ENCODE measurements around the gene PKDCC.

The PKDCC gene

GRCh38 chr2:42036940-42037339, 10.9 kb upstream of the PKDCC start:
- DNase-seq (ENCODE audit: insufficient read length, low spot score) (no peak), FAIRE-seq (no peak)
- TF ChIP-seq SPI1 (IDR thresholded peaks at IDR 0.05; ENCODE audit: low read depth, low read length) (no peak), POU2F2 (IDR thresholded peaks at IDR 0.05; ENCODE audit: low read depth, low read length) (no peak), POLR2AphosphoS5 (IDR thresholded peaks at IDR 0.05; ENCODE audit: low read depth, low read length) (no peak), TAF1 (IDR thresholded peaks at IDR 0.05; ENCODE audit: low read depth, low read length) (no peak), PAX5 (IDR thresholded peaks at IDR 0.05; ENCODE audit: insufficient read depth, low read length, severe bottlenecking) (no peak), POLR2A (IDR thresholded peaks at IDR 0.05; ENCODE audit: low read depth, low read length) (no peak)

DNA sequence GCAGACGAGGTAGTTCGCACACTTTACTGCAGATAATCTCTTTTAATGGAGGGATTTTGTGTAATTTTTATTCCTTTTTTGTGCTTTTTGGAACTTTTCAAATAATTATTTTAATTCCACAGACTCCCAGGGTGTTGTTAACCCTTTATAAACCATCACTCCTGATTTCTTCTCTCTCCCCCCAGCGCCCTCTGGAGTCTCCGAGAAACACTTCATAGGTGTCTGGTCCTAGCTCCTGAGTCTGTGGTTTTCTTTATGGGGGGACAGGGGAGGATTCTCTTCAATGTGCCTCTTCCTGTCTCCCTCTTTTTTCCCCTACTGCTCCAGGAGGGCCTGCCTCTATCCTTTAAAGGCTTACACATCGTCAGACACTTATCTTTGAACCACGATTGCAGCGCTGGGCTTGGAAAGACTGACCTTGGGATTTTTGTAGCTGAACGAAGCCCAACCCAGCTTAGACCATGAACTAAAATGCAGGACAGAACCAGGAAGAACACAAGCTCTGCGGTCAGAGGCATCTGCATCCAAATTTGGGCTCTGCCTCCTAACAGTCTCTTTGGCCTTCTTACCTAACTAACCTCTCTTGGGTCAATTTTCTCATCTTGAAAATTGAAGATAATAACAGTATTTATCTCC, 7.1 kb upstream of the PKDCC start:
- TF ChIP-seq POLR2AphosphoS5 (IDR thresholded peaks at IDR 0.05; ENCODE audit: low read depth, low read length) (no peak), TAF1 (IDR thresholded peaks at IDR 0.05; ENCODE audit: low read depth, low read length) (no peak), PAX5 (IDR thresholded peaks at IDR 0.05; ENCODE audit: insufficient read depth, low read length, severe bottlenecking) (no peak), SPI1 (IDR thresholded peaks at IDR 0.05; ENCODE audit: low read depth, low read length) (no peak), POU2F2 (IDR thresholded peaks at IDR 0.05; ENCODE audit: low read depth, low read length) (no peak), POLR2A (IDR thresholded peaks at IDR 0.05; ENCODE audit: low read depth, low read length) (no peak)
- DNase-seq (ENCODE audit: insufficient read length, low spot score) (no peak), FAIRE-seq (no peak)

GRCh38 chr2:42041377-42042127, 6.3 kb upstream of the PKDCC start:
- no peak for FAIRE-seq
- no peak for TF ChIP-seq POU2F2 (IDR thresholded peaks at IDR 0.05; ENCODE audit: low read depth, low read length)
- TF ChIP-seq TAF1 (IDR thresholded peaks at IDR 0.05; ENCODE audit: low read depth, low read length), result no peak
- no peak for TF ChIP-seq POLR2A (IDR thresholded peaks at IDR 0.05; ENCODE audit: low read depth, low read length)
- no peak for TF ChIP-seq SPI1 (IDR thresholded peaks at IDR 0.05; ENCODE audit: low read depth, low read length)
- no peak for TF ChIP-seq POLR2AphosphoS5 (IDR thresholded peaks at IDR 0.05; ENCODE audit: low read depth, low read length)
- no peak for DNase-seq (ENCODE audit: insufficient read length, low spot score)

- FAIRE-seq, result no peak
- TF ChIP-seq TAF1 (IDR thresholded peaks at IDR 0.05; ENCODE audit: low read depth, low read length), result no peak
- no peak for DNase-seq (ENCODE audit: insufficient read length, low spot score)
Observed at GRCh38 chr2:42042631-42043355, 5.0 kb upstream of the PKDCC start.

GRCh38 chr2:42043789-42044394, 3.9 kb upstream of the PKDCC start:
- no peak for DNase-seq (ENCODE audit: insufficient read length, low spot score)
- no peak for FAIRE-seq
- TF ChIP-seq PAX5 (IDR thresholded peaks at IDR 0.05; ENCODE audit: insufficient read depth, low read length, severe bottlenecking) (no peak), POLR2A (IDR thresholded peaks at IDR 0.05; ENCODE audit: low read depth, low read length) (no peak), TAF1 (IDR thresholded peaks at IDR 0.05; ENCODE audit: low read depth, low read length) (no peak), POU2F2 (IDR thresholded peaks at IDR 0.05; ENCODE audit: low read depth, low read length) (no peak), SPI1 (IDR thresholded peaks at IDR 0.05; ENCODE audit: low read depth, low read length) (no peak), POLR2AphosphoS5 (IDR thresholded peaks at IDR 0.05; ENCODE audit: low read depth, low read length) (no peak)

DNA sequence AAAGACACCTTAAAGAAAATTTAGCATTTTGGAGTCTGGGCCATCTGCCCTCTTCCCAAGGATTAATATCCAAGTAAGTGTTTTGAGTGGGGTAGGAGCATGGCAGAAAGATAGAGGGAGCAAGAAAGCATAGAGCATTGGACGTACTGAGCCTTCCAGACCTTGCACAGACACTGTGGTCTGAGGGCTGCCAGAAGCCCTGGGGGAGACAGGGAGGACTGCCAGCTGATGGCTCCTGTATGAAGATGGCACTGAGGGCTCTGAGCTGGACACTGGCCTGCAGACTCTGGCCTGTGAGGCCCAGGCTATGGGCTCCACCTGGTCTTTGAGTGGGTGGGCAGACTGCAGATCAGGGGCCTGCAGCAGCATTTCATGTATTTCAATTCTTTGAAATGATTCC, 2.9 kb upstream of the PKDCC start:
- no peak for TF ChIP-seq SPI1 (IDR thresholded peaks at IDR 0.05; ENCODE audit: low read depth, low read length)
- TF ChIP-seq POU2F2 (IDR thresholded peaks at IDR 0.05; ENCODE audit: low read depth, low read length), result no peak
- TF ChIP-seq TAF1 (IDR thresholded peaks at IDR 0.05; ENCODE audit: low read depth, low read length), result no peak
- TF ChIP-seq POLR2AphosphoS5 (IDR thresholded peaks at IDR 0.05; ENCODE audit: low read depth, low read length), result no peak
- TF ChIP-seq POLR2A (IDR thresholded peaks at IDR 0.05; ENCODE audit: low read depth, low read length), result no peak
- TF ChIP-seq PAX5 (IDR thresholded peaks at IDR 0.05; ENCODE audit: insufficient read depth, low read length, severe bottlenecking), result no peak
- no peak for FAIRE-seq
- no peak for DNase-seq (ENCODE audit: insufficient read length, low spot score)

DNA sequence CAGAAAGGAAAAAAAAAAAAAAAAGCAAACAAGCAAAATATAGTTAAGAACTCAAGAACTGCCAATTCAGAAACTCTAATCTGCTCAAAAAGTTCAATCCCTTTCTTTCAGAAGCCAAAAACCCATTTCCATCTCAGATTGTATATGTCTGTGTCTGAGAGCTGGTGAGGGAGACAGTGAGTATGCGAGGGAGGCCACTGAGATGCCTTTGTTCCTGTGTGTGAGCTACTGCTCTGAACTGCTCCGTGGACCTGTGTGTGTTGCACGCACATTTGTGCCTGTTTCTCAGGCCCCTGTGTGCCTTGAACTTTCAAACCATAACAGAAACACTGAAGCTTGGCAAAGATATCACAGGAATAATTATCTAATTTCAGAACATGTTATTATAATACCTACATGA, 2.5 kb upstream of the PKDCC start:
- FAIRE-seq (no peak), DNase-seq (ENCODE audit: insufficient read length, low spot score) (no peak)
- TF ChIP-seq POU2F2 (IDR thresholded peaks at IDR 0.05; ENCODE audit: low read depth, low read length) (no peak), POLR2AphosphoS5 (IDR thresholded peaks at IDR 0.05; ENCODE audit: low read depth, low read length) (no peak), PAX5 (IDR thresholded peaks at IDR 0.05; ENCODE audit: insufficient read depth, low read length, severe bottlenecking) (no peak), POLR2A (IDR thresholded peaks at IDR 0.05; ENCODE audit: low read depth, low read length) (no peak), SPI1 (IDR thresholded peaks at IDR 0.05; ENCODE audit: low read depth, low read length) (no peak), TAF1 (IDR thresholded peaks at IDR 0.05; ENCODE audit: low read depth, low read length) (no peak)

- DNase-seq (ENCODE audit: insufficient read length, low spot score) (no peak), FAIRE-seq (no peak)
- TF ChIP-seq TAF1 (IDR thresholded peaks at IDR 0.05; ENCODE audit: low read depth, low read length) (no peak), SPI1 (IDR thresholded peaks at IDR 0.05; ENCODE audit: low read depth, low read length) (no peak), POLR2A (IDR thresholded peaks at IDR 0.05; ENCODE audit: low read depth, low read length) (no peak), POLR2AphosphoS5 (IDR thresholded peaks at IDR 0.05; ENCODE audit: low read depth, low read length) (no peak), PAX5 (IDR thresholded peaks at IDR 0.05; ENCODE audit: insufficient read depth, low read length, severe bottlenecking) (no peak), POU2F2 (IDR thresholded peaks at IDR 0.05; ENCODE audit: low read depth, low read length) (no peak)
Observed at GRCh38 chr2:42045848-42046748, 1.7 kb upstream of the PKDCC start.
